Cardiac fibroblast (primary cell): ENCODE results near the gene GOLGA6L26.
"Not testable (repeated sequence)": the region's sequence is repeated elsewhere in the genome, so short reads cannot be mapped to it uniquely, and the experiment has no call there.

ENCODE experiments used
- DNase-seq, 2 donors: peaks; one replicate each; pipeline versions ENCODE4 v3.0.0 to v3.0.0-alpha.2; 2010; ENCODE audit warnings: low read depth in 2 of 2
- H3K4me3 ChIP-seq, 2 donors: replicated peaks in 1 of 2; 1 replicate in 1 of 2; 2 replicates in 1 of 2; pipeline ENCODE4 v1.5.1; 2011; ENCODE audit warnings: low read depth in 2 of 2, low read length in 2 of 2, mild to moderate bottlenecking in 2 of 2, moderate library complexity in 1 of 2

The GOLGA6L26 gene

DNA sequence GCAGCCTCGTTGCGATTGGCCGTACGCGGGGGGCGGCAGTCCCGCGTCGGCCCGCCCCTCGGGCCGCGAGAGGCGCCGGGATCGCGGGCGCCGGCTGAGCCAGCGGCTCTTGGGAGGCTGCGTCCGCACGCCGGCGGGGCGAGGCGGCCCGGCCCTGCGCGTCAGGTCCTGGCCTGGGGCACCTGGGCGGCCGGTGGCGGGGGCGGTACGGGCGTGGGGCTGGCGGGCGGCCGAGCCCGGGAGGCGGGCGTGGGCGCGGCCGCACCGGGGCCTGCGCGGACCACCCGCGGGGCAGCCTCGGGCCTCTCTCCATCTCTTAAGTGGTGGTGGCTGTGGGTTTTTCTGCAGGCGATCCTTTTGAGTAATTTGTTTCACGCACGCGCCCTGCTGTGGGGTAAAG, 30.3 kb downstream of the GOLGA6L26 start:
- peak; percentile 20 to 38 for DNase-seq
- peak overlapping the region; percentile 45 to 53 for H3K4me3 ChIP-seq

DNA sequence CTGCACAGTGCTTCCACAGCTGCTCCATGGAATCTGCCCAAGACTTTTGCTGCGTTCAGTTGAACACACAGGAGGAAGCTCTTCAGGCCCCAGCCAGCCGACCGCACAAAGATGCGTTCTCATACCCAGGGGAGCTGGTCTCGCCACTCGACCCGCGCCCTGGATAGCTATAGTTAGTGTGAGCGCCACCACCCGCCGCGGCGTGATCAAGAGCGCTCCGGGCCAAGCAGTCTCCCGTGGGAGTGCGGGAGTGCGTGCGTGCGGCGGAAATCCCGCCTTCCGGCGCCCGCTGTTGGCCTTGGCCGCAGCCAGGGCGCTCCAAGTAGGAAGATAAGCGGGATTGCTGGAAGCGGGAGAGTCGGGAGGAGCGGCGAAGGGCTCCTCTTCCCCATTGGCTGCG, 30.8 kb downstream of the GOLGA6L26 start:
- peak overlapping the region in 1 of 2 donors; percentile 33 for H3K4me3 ChIP-seq

More for the DNA sequence above, 30.8 kb downstream of the GOLGA6L26 start:
- DNase-seq, result not testable (repeated sequence)
